ENCODE data around the gene BCL7A.
A peak's percentile ranks its signal among the peaks of the same experiment; 100 is the strongest.

BCL7A gene

GRCh38 chr12:122001466-122002209 lies 20.0 kb upstream of the BCL7A start:
- no peak for DNase-seq

GRCh38 chr12:122003651-122004611 lies 17.8 kb upstream of the BCL7A start:
- peak in 1 of 2 donors; percentile 73 for DNase-seq

GRCh38 chr12:122004633-122005071 lies 17.0 kb upstream of the BCL7A start:
- no peak for DNase-seq

GRCh38 chr12:122005252-122005776 lies 16.4 kb upstream of the BCL7A start:
- no peak for DNase-seq

GRCh38 chr12:122006186-122006926 lies 15.3 kb upstream of the BCL7A start:
- DNase-seq = no peak

DNA sequence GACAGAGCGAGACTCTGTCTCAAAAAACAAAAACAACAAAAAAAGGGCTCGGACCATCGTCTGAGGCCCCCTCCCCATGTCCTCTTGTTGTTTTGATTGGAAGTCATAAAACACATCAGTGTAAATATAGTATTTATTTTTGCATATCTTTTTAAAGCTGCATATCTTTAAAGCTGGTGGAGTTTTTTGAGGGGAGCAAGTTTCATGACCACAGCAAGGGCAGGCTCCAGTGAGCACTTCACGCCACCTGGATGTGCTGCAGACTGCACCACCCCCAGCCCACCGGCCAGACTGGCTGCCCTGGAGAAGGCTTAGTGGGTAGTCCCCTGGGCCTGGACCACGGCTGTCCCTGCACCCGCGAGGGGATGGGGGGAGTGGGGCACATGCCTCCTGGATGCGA lies 11.9 kb upstream of the BCL7A start:
- DNase-seq = no peak

- DNase-seq = no peak
These were observed 9.5 kb upstream of the BCL7A start for GRCh38 chr12:122012184-122012583.

DNA sequence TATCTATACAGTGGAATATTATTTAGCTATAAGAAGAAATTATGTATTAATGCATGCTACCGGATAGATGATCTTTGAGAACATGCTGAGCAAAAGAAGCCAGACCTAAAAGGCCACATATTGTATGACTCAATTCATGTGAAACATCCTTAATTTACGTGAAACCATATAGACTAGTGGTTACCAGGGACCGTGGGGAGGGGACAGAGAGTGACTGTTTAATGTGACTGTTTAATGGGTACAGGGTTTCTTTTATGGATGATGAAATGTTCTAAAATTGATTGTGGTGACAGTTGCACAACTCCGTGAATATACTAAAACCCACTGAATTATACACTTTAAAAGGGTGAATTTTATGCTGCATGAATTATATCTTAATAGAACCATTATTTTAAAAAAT lies 8.5 kb upstream of the BCL7A start:
- DNase-seq = no peak

DNA sequence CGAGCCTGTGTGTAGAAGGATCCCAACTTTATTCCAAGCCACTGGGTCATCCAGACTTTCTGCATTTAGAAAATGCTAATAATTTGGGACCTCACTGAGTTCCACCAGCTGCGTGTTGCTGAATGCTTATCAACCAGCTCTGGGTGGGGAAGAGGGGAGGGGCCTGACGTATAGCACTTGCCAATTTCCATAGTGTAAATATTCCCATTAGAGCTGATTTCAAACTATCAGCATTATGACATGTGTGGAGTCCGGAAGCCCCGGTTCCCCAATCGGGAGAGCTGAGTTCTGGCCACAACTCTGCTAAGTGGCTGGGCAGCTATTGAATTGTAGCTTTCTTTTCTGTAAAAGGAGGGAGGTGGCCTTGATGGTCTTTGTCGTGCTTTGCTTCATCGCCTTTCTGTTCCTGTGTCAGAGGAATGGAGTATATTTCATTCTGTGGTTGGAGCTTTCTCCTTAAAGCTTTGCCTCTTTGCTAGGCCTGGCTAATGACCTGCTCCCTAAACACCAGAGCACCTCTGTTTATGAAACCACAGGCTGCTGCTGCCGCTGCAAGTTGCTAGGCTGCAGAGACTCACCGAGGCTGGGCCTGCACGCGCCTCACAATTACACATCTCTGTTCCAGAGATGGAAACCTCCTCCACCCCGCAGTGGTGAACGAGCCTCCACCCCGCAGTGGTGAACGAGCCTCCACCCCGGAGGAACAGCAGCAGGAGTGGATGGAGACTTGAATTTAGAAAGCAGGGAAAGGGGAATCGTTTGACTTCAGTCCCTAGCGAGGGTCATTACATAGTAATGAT lies 7.7 kb upstream of the BCL7A start:
- no peak for DNase-seq

DNA sequence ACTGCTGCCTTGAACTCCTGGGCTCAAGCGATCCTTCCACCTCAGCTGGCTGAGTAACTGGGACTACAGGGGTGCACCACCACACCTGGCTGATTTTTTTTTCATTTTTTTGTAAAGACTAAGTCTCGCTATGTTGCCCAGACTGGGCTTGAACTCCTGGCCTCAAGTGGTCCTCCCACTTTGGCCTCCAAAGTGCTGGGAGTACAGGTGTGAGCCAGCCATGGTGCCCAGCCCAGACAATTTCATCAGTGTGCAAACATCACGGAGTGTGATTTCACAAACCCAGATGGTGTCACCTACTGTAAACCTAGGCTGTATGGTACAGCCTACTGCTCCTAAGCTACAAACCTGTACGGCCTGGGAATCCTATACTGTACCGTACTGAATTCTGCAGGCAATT lies 6.9 kb upstream of the BCL7A start:
- DNase-seq = no peak

DNA sequence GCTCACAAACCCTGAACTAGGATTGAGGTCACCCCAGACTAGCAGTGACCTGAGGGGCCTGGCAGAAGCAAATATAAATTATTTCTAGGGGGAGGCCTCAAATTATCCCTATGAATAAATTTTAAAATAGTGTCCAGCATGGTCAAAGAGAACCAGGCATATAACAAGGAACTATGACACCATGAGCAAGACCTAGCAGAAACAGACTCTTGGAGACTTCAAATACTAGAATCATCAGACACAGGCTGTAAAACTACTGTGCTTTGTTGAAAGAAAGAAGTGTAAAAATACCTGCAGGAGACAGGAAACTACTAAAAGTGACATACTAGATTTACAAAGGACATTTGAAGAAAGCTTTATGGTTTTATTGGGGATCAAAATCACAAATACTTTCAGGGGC lies 3.2 kb upstream of the BCL7A start:
- DNase-seq = no peak

GRCh38 chr12:122018937-122019336 lies 2.7 kb upstream of the BCL7A start:
- DNase-seq = no peak

GRCh38 chr12:122020795-122021192 lies 890 bp upstream of the BCL7A start:
- no peak for DNase-seq

DNA sequence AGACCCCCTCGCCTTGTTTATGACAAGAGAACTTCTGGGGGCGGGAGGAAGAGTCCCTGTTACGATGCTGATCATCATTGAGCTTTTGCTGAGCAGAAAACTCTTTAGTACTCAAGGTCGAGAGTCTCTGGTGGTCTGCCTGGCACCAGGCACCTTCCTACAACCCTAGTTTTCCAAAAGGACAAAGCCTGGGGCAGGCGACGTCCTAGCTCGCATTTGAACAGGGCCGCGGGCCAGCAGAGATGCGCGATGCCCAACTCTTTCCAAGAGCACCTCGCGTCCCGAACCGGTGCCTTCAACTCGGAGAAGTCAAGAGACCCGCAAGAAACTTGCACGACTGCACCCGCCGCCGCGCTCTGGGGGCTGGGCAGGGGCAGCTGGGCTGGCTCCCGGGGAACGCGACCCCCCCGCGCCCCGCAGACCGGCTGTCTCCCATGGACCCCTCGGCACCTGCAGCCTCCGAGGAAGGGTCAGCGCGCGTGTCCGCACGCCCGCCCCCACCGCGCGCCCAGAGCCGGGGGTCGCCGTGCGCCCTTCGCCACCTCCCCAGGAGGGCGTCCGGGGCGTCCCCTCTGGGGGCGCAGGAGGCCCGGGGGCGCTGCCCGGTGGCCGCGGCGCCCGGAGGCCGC lies 377 bp upstream of the BCL7A start:
- peak in 1 of 2 donors; percentile 2 for DNase-seq

GRCh38 chr12:122022393-122023338 lies 982 bp downstream of the BCL7A start:
- DNase-seq = peak; percentile 22 to 38

DNA sequence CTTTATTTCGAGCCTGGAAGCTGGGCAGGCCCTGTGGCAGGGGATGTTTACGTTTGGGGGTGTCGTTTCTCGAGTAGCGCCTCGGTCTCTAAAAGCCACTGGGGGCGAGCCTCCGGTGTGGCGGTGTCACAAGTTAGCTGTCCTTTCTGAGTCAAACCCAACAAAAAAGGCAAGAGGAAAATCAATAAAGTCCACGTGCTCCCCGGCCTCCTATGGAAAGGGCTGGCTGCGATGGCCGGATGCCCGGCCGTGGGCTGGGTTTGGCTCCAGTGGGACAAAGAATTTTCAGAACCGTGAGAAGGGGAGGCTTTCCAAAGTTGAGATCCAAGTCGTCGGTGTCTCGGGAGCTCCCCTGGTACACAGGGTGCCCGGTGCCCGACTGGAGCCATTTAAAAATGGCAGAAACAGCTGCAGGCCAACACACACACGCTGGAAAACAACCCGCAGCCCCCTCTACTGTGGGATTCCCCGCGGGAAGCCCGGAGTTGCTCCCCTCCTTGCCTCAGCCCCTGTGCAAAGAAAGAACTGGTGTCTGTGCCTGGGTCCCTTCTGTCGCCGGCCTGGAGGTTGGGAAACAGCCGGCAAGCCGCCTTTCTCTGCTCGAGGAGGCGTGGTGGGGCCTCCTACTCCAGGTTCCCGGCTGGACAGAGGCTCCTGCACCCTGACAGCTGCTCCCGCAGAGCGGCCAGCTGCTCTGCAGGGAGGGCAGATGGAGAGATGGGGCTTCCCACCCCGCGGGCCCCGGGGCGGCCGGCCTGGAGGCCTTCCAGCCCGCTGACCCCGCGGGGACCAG lies 1.9 kb downstream of the BCL7A start:
- DNase-seq = peak in 1 of 2 donors; percentile 19

DNA sequence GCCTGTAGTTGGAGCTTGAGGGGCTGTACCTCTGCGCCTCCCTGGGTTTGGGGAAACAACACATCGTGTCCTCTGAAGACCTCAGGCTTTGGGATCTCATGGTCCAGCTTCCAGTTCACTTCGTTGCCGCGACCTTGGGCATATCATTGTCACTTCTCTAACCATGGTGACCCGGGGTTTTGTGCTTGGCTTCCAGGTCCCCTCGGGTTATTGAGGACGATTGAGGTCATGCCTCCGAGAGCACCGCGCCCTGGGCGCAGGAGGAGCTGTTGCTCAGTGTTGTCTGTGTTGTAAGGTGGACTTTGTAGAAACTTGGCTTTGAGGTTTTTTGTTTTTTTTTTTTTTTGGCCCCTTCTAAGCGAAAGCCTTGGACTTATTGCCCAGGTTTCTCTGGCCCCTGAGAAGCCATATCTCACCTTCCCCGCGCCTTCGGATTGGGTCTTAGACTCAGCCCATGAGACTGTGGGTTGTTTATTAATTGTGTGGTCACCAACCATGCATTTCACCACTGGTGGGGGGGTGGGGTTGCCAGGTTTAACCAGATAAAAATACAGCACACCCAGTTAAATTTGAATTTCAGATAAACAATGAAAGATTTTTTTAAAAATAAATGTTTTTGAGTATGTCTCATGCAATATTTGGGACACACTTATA lies 2.6 kb downstream of the BCL7A start:
- no peak for DNase-seq

DNA sequence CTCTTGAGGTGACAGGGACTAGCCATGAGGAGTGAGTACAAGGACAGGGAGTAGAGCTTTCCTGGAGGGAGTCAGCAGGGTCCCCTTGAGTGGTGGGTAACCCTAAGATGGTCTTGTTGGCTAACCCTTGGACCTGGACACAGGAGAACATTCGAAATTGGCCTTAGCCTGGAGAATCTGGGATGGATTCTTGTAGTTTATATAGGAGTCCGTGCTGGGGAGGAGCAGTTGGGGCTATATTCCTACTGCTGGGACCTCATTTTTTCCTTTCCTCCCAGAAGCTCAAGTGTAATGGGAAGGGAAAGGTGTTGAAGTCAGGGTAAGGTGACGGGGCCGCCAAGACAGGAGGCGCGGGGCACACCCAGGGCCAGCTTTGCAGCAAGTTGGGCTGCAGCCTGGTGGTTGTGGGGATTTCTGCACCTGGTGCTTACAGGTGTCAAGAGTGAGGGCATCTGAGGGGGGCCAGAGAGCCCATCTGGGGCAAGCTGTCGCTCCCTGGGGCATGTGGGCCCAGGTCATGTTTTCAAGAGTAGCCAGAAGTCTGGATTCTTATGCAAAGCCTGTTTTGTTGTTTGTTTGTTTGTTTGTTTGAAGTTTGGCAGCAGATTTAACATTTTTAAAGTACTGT lies 5.1 kb downstream of the BCL7A start:
- peak in 1 of 2 donors; percentile 32 for DNase-seq

All from CD4-positive, alpha-beta T cell treated with Interleukin-4 for 1 hour (primary cell).